IPS DF 4.7 (cell line): ENCODE data around the gene HCST.
"Not testable (repeated sequence)": the region's sequence is repeated elsewhere in the genome, so short reads cannot be mapped to it uniquely, and the experiment has no call there.

Experiments
- DNase-seq: peaks from one replicate; pipeline ENCODE4 v3.0.0-alpha.2; 2013; ENCODE audit warnings: low spot score; ENCODE audit errors: extremely low read depth

The HCST gene

GRCh38 chr19:35879770-35880317 is 22.5 kb upstream of the HCST start:
- no peak for DNase-seq

DNA sequence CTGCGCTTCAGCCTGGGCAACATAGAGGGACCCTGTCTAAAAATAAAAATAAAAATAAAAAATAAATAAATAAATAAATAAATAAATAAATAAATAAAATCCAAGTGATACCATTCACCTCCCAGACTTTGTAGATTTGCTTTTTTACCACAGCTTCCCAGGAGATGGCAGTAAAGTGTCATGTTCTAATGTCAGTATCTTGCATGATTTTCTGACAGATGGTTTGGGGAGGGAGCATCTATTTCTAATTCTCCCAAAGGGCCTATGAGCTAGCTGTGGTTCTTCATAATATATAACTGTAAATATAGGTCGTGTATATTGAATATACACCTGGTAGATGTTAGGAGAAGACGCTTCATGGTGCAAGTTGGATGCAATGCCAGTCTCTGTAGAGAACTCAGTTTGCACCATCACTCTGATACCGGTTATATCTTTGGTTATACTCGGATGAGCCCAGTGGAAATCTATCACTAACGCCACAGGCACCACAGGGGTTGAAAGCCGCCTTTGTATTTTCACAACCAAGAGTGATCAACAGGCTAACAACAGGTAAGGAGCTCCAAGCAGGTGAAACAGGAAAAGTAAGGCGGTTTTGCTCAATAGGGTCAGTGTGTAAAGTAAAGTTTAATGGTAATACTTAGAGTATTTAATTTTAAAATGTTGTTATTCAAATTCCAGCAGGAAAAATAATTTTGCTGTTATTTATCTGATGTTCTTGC is 20.1 kb upstream of the HCST start:
- no peak for DNase-seq

DNA sequence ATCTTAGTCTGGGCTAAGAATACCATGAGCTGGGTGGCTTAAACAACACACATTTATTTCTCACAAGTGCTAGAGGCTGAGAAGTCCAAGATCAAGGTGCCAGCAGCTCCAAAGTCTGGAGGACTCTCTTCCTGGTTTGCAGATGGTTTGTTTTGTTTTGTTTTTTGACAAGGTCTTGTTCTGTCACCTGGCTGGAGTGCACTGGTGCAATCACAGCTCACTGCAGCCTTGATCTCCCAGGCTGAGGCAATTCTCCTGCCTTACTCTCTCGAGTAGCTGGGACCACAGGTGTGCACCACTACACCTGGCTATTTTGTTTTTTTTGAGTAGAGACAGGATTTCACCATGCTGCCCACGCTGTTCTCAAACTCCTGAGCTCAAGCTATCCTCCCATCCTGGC is 18.4 kb upstream of the HCST start:
- no peak for DNase-seq

DNA sequence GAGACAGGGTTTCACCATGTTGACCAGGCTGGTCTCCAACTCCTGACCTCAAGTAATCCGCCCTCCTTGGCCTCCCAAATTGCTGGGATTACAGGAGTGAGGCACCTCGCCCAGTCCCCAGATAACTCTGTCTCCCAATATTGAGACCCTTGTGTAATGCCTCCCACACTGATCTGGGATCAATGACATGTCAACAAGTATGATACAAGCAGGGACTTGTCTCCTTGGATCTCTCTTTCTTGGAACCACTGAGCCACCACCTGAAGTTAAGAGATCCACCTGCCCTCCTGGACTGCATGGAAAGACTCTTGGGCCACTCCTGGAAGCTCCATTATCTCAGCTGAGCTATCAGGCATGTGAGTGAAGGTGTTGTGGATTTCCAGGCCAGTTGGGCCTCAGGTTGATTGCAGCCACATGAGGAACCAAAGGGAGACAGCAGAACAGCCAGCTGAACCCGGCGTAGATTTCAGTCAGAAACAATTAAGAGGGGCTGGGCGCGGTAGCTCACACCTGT is 17.0 kb upstream of the HCST start:
- no peak for DNase-seq

DNA sequence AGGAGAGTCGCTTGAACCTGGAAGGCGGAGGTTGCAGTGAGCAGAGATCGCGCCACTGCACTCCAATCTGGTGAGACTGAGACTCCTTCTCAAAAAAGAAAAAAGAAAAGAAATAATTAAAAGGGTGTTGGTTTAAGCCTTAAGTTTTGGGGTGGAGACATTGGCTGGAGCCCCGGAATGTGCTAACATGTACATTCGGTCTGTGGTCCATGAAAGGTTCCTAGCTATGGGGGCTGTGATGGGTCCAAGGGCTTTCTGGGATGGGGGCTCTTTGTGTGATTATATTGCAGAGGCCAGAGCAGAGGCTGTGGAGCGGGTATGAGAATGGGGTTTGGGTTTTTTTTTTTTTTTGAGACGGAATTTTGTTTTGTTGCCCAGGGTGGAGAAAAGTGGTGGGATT is 16.4 kb upstream of the HCST start:
- no peak for DNase-seq

GRCh38 chr19:35887197-35887596 is 15.1 kb upstream of the HCST start:
- no peak for DNase-seq

DNA sequence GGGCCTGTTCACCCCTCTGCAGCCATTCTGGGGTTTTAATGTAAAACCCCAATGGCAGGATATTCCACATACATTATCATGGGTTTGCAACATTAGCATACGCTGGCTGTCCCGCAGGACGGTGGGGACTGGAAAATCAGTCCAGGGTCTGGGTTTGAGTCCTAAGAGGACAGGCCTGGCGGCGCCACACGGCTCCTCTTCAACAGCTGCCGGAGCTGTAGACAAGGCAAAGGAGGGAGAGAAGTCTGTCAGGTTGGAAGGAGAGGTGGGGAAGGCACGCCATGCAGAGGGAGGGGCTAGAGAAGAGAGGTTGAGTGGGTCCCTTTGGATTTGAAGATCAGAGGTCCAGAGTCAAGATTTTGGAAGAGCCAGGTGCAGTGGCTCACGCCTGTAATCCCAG is 13.9 kb upstream of the HCST start:
- DNase-seq, result no peak

DNA sequence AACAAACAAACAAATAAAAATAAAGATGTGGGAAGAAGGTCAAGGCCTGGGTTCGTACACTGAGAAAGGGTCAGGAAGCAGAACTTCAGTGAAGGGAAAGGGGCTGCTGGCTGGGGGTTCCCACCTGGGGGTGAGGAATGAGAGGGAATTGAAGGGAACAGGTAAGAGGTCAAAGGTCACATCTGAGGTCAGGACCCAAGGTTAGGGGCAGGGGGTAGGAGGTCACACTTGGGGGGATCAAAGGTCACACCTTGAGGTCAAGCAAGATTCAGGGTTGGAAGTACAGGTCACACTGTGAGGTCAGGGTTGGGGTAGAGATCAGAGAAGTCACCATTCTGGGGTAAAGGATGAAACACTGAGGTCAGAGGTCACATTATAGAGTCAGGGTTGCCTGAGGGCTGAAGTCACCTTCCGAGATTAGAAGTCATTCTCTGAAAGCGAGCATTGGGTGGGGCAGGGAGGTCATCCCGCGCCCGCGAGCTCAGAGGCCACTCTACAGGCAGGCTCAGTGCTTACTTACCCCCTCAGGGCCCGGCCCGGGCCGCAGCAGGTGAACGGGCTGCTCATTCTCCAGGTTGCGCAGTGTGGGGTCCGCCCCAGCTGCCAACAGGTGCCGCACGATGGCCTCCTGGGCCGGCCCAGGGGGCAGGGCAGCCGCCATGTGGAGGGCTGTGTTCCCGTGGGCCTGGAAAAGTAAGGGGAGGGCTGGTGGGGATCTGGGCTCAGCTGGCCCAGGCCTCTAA is 12.8 kb upstream of the HCST start:
- DNase-seq, result no peak

DNA sequence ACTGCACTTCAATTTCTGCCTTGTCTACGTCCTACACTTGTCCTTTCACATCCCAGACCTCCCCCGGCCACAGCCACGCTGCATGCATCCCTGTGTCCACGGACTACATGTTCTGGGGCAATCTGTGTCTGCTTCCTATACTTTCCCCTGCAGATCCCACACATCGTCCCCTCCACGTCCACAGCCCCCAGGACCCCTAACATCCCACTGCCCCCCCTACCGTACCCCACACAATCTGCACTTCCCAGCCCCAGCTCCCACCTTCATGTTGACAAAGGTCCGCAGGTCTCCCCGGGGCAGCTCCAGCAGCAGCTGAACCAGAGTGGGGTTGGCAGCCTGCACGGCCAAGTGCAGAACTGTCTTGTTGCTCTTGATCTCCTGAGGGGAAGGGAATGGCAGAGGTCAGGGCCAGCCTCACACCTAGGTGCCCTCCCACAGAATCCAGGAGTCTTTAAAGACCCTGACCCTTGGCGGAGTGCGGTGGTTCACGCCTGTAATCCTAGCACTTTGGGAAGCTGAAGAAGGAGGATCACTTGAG is 12.1 kb upstream of the HCST start:
- DNase-seq, result no peak

DNA sequence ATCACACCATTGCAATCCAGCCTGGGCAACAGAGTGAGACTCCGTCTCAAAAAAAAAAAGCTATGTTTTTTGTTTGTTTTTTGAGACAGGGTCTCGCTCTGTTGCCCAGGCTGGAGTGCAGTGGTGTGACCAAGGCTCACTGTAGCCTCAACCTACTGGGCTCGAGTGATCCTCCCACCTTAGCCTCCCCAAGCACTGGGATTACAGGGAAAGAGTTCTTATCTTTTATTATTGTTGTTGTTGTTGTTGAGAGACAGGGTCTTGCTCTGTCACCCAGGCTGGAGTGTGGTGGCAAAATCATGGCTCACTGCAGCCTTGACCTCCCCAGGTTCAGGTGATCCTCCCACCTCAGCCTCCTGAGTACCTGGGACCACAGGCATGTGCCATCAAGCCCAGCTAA is 10.5 kb upstream of the HCST start:
- DNase-seq, result not testable (repeated sequence)

DNA sequence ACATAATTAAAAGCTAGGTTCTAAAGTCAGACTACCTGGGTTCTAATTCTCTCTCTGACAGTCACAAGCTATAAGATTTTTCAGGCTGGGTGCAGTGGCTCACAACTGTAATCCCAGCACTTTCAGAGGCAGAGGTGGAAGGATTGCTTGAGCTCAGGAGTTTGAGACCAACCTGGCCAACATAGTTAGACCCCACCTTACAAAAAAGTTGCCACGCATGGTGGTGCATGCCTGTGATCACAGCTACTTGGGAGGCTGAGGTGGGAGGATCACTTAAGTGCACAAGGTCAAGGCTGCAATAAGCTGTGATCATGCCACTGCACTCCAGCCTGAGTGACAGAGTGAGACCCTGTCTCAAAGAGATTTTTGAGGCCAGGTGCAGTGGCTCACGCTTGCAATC is 8.0 kb upstream of the HCST start:
- no peak for DNase-seq

DNA sequence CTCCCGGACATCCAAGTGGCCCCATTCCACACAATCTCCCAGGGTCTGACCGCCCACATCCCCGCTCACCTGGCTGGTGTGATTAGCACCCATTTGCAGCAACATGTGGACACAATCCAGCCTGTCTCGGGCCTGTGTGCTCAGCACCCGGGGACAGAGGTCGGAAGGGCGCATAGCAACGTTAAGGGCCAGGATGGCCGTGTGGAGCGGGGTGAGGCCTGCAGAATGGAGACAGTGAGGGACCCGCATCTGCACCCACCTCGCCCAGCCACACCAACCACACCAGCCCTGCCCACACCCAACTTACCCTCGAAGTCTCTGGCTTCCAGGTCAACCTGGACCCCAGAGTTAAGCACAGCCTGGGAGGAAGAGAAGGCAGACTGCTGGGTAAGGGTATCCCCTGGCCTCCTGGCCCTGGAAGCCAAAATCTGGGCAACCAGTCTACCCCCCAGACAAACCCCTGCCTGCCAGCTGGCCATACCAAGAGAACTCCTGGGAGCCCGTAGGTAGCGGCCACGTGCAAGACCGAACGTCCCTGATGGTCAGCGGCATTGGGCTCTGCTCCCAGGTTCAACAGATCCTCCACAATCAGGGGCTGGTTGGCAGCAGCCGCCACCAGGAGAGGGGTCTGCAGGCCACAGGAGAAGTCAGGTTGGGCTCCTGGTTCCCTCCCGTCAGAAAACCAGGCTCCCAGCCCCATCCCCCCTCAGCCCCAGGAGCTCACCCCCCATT is 6.3 kb upstream of the HCST start:
- DNase-seq, result no peak

GRCh38 chr19:35896643-35897040 is 5.7 kb upstream of the HCST start:
- DNase-seq, result no peak

DNA sequence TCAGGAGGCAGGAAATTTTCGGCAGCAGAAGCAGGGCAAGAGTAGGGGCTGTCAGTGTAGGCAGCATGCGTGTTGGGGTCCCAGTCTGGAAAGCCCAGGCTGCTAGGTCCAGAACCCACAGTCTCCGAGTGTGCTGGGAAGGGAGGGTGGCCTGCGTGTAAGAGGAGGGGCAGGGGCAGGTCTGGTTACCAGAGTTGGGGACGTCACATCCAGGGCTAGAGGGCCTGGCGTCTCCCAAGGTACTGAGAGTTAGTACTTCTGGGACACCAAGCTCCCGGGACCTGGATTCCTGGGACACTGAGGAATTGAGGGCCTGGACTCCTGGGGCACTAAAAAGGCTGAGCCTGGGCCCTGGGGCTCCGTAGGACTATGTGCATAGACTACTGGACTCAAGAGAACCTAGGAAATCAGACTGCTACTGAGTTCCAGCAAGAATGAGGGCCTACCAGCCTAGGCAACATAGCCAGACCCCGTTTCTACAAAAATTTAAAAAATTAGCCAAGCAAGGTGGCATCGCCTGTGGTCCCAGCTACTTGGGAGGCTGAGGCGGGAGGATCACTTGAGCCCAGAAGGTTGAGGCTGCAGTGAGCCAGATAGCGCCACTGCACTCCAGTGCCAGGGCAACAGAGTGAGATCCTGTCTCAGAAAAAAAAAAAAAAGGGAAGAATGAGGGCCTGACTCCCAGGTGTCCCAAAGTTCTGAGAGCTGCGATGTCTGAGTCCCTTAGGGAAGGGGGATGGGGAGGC is 4.5 kb upstream of the HCST start:
- no peak for DNase-seq

DNA sequence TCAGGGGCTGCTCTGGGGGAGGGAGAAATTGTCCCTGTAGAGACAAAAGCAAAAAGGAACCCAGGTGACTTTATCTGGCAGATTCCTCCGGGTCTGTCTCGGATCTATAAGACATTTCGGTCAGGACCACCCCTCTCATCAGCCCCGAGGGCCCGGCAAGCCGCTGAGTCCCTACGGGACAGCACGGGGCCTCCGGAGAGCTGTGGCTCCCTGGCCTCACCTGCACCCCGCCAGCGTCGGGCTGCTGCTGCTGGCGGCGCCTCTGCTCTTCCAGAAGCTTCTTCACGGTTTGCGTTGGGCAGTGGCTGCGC is 3.9 kb upstream of the HCST start:
- no peak for DNase-seq

GRCh38 chr19:35899547-35900214 is 2.6 kb upstream of the HCST start:
- peak; percentile 58 for DNase-seq

DNA sequence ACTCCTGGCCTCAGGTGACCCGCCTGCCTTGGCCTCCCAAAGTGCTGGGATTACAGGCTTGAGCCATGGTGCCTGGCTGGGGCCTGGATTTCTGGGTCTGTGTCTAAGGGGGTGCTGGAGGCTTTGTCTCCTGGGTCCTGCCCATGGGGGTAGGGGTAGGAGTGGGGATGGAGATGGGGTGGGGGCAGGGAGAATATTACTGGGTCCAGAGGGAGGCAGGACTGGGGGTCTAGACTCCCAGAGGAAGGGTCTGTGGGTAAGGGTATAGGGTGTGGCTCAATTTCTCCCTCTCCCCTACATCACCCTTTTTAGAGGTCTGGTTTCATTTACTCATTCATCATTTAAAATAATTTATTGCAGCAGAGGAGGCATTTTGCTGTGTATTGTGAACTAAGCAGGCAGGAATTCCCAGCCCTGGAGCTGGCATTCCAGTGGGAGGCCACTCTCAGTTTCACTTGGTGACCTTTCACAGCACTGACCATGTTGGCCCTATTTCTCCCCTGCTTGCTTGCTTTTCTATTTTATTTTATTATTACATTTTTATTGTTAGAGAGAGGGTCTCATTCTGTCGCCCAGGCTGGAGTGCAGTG is 1.2 kb upstream of the HCST start:
- no peak for DNase-seq

GRCh38 chr19:35902870-35903475 is 644 bp downstream of the HCST start:
- DNase-seq, result no peak

GRCh38 chr19:35903550-35904179 is 1.3 kb downstream of the HCST start:
- no peak for DNase-seq
